WERI-Rb-1 (cell line): ENCODE data around the gene NFKB1.

Experiments used
- DNase-seq: peaks from one replicate; pipeline ENCODE4 v3.0.0-alpha.2; 2020
- H3K27ac ChIP-seq: fragments of 250-450 bp; sonication (Bioruptor Pico); 2 replicates; pipeline ENCODE4 v1.5.1; 2020; ENCODE audit warnings: mild to moderate bottlenecking, moderate library complexity
- H3K27me3 ChIP-seq: fragments of 250-450 bp; sonication (Bioruptor Pico); 2 replicates; pipeline ENCODE4 v1.5.1; 2021; ENCODE audit warnings: mild to moderate bottlenecking, low read depth, moderate library complexity; ENCODE audit not compliant: insufficient read depth, severe bottlenecking
- H3K36me3 ChIP-seq: fragments of 250-450 bp; sonication (Bioruptor Pico); 2 replicates; pipeline ENCODE4 v1.5.1; 2020; ENCODE audit warnings: mild to moderate bottlenecking, moderate library complexity
- H3K4me3 ChIP-seq: 2 replicates; pipeline ENCODE4 v1.5.1; 2011; ENCODE audit warnings: low read depth, mild to moderate bottlenecking, control low read depth, low read length
- H3K9me3 ChIP-seq: fragments of 250-450 bp; sonication (Bioruptor Pico); 2 replicates; pipeline ENCODE4 v1.5.1; 2021; ENCODE audit warnings: mild to moderate bottlenecking, moderate library complexity; ENCODE audit not compliant: severe bottlenecking
- CTCF ChIP-seq: IDR thresholded peaks from 2 replicates; pipeline ENCODE4 v1.5.1; 2011; ENCODE audit warnings: low read depth, mild to moderate bottlenecking, control low read depth, inconsistent platforms, low read length

NFKB1 gene

GRCh38 chr4:102525504-102525903 lies 24.3 kb downstream of the NFKB1 start:
- H3K27me3 ChIP-seq, result no peaks in the 10 kb centered on the region
- no peak for TF ChIP-seq CTCF
- DNase-seq, result no peak
- no peaks in the 10 kb centered on the region for H3K36me3 ChIP-seq
- H3K4me3 ChIP-seq, result no peak overlapping the region
- H3K9me3 ChIP-seq, result no peaks in the 10 kb centered on the region
- no peak overlapping the region for H3K27ac ChIP-seq

GRCh38 chr4:102526532-102526931 lies 25.4 kb downstream of the NFKB1 start:
- no peak for DNase-seq
- Histone ChIP-seq H3K4me3 (no peak overlapping the region), H3K9me3 (no peaks in the 10 kb centered on the region), H3K27me3 (no peaks in the 10 kb centered on the region), H3K36me3 (no peaks in the 10 kb centered on the region), H3K27ac (no peak overlapping the region)
- no peak for TF ChIP-seq CTCF

- no peak for DNase-seq
- no peak overlapping the region for H3K4me3 ChIP-seq
- no peaks in the 10 kb centered on the region for H3K36me3 ChIP-seq
- H3K27me3 ChIP-seq, result no peaks in the 10 kb centered on the region
- no peak for TF ChIP-seq CTCF
- no peak overlapping the region for H3K27ac ChIP-seq
- H3K9me3 ChIP-seq, result no peaks in the 10 kb centered on the region
These were observed 26.6 kb downstream of the NFKB1 start for GRCh38 chr4:102527695-102528283.

- DNase-seq, result no peak
- no peak for TF ChIP-seq CTCF
These were observed 28.8 kb downstream of the NFKB1 start for GRCh38 chr4:102529977-102530376.

GRCh38 chr4:102530986-102531385 lies 29.8 kb downstream of the NFKB1 start:
- Histone ChIP-seq H3K9me3 (no peaks in the 10 kb centered on the region), H3K36me3 (no peaks in the 10 kb centered on the region), H3K27me3 (no peaks in the 10 kb centered on the region), H3K4me3 (no peak overlapping the region), H3K27ac (no peak overlapping the region)
- TF ChIP-seq CTCF, result no peak
- DNase-seq, result no peak

More at GRCh38 chr4:102529977-102530376, 28.8 kb downstream of the NFKB1 start:
- H3K27me3 ChIP-seq, result no peaks in the 10 kb centered on the region
- H3K36me3 ChIP-seq, result no peaks in the 10 kb centered on the region
- no peak overlapping the region for H3K4me3 ChIP-seq
- no peak overlapping the region for H3K27ac ChIP-seq
- H3K9me3 ChIP-seq, result no peaks in the 10 kb centered on the region

GRCh38 chr4:102531462-102531861 lies 30.3 kb downstream of the NFKB1 start:
- Histone ChIP-seq H3K4me3 (no peak overlapping the region), H3K27me3 (no peaks in the 10 kb centered on the region), H3K36me3 (no peaks in the 10 kb centered on the region), H3K9me3 (no peaks in the 10 kb centered on the region), H3K27ac (no peak overlapping the region)
- no peak for TF ChIP-seq CTCF
- DNase-seq, result no peak
